Tibial nerve (tissue), 3 donors: ENCODE results near the gene AGXT.

Source experiments
- CTCF ChIP-seq, 5 experiments: fragments of 200-600 bp in 3 of 5; fragments of 450-650 bp in 2 of 5; sonication (generic) in 3 of 5; IDR thresholded peaks; one replicate each; pipeline ENCODE4 v1.5.1; 2016 to 2019; ENCODE audit warnings: antibody characterized with exemption in 5 of 5, mild to moderate bottlenecking in 3 of 5, moderate library complexity in 2 of 5
- POLR2A ChIP-seq, 2 donors: fragments of 450-650 bp; IDR thresholded peaks; one replicate each; pipeline ENCODE4 v1.6.1; 2017; ENCODE audit warnings: antibody characterized with exemption in 2 of 2, mild to moderate bottlenecking in 2 of 2, moderate library complexity in 2 of 2

GRCh38 chr2:240922245-240922981 is 53.8 kb downstream of the AGXT start:
- TF ChIP-seq CTCF (IDR thresholded peaks at IDR 0.05) (no peak), POLR2A (IDR thresholded peaks at IDR 0.05) (no peak)
